HG03354 (cell line): ENCODE measurements around the gene POU3F2.
A peak's percentile ranks its signal among the peaks of the same experiment; 100 is the strongest.

ENCODE experiments used
- ATAC-seq: cut with Tn5 transposase; IDR thresholded peaks from one replicate; pipeline ENCODE4 v1.9.1; 2021; ENCODE audit warnings: mild to moderate bottlenecking; ENCODE audit not compliant: unreplicated experiment, poor library complexity, severe bottlenecking

Gene POU3F2

GRCh38 chr6:98834060-98835031 is at the start of gene POU3F2:
Gene POU3F2 (plus strand): TSS chr6:98834574. CDS start chr6:98834874, 300 bp downstream.
- ATAC-seq, result peak; percentile 64

GRCh38 chr6:98787435-98787834 is 46.9 kb upstream of the POU3F2 start:
- ATAC-seq, result no peak

GRCh38 chr6:98787961-98788360 is 46.4 kb upstream of the POU3F2 start:
- no peak for ATAC-seq

GRCh38 chr6:98794307-98794842 is 40.0 kb upstream of the POU3F2 start:
- ATAC-seq, result no peak

- no peak for ATAC-seq
Measured at GRCh38 chr6:98797217-98797994, 37.0 kb upstream of the POU3F2 start.

GRCh38 chr6:98800866-98801265 is 33.5 kb upstream of the POU3F2 start:
- no peak for ATAC-seq

- ATAC-seq, result no peak
Measured at GRCh38 chr6:98808541-98809210, 25.7 kb upstream of the POU3F2 start.

- no peak for ATAC-seq
Measured at GRCh38 chr6:98812220-98812619, 22.2 kb upstream of the POU3F2 start.

GRCh38 chr6:98816799-98817198 is 17.6 kb upstream of the POU3F2 start:
- no peak for ATAC-seq

- no peak for ATAC-seq
Measured at GRCh38 chr6:98821756-98822405, 12.5 kb upstream of the POU3F2 start.

GRCh38 chr6:98823428-98824161 is 10.8 kb upstream of the POU3F2 start:
- ATAC-seq, result no peak

GRCh38 chr6:98824162-98824901 is 10.0 kb upstream of the POU3F2 start:
- ATAC-seq, result no peak

- ATAC-seq, result no peak
Measured at GRCh38 chr6:98824902-98825599, 9.3 kb upstream of the POU3F2 start.

- ATAC-seq, result no peak
Measured at GRCh38 chr6:98825600-98826230, 8.7 kb upstream of the POU3F2 start.

GRCh38 chr6:98827295-98828159 is 6.8 kb upstream of the POU3F2 start:
- ATAC-seq, result no peak

GRCh38 chr6:98828211-98828788 is 6.1 kb upstream of the POU3F2 start:
- ATAC-seq, result no peak
